Dendritic cell treated with granulocyte-macrophage colony-stimulating factor and Interleukin-4, amounts not matched to agents 40 ng/mL and 50 ng/mL, for 4 days (primary cell): ENCODE data around the gene RGS8.

Experiments used
- H3K27ac Mint-ChIP-seq: one replicate; pipeline ENCODE4 v1.8.0; 2022; ENCODE audit warnings: mild to moderate bottlenecking, mixed read lengths
- H3K27me3 Mint-ChIP-seq: one replicate; pipeline ENCODE4 v1.8.0; 2022; ENCODE audit warnings: mild to moderate bottlenecking, mixed read lengths
- H3K36me3 Mint-ChIP-seq: one replicate; pipeline ENCODE4 v1.8.0; 2022; ENCODE audit warnings: low read depth, mixed read lengths
- H3K4me1 Mint-ChIP-seq: one replicate; pipeline ENCODE4 v1.8.0; 2022; ENCODE audit warnings: low read depth, mixed read lengths
- H3K4me3 Mint-ChIP-seq: one replicate; pipeline ENCODE4 v1.8.0; 2022; ENCODE audit warnings: mild to moderate bottlenecking, moderate library complexity, mixed read lengths
- H3K9me3 Mint-ChIP-seq: one replicate; pipeline ENCODE4 v1.8.0; 2022; ENCODE audit warnings: mixed read lengths
- intact Hi-C: fragments of 100-400 bp; cut with micrococcal nuclease; formaldehyde crosslinking; loops from one replicate; pipeline ENCODE4 v1.15.0; 2022

Gene RGS8

GRCh38 chr1:182672487-182672836 lies 11.9 kb downstream of the RGS8 start:
- intact Hi-C loops: no loop called here
- no peaks in the 10 kb centered on the region for H3K36me3 Mint-ChIP-seq
- no peak overlapping the region for H3K4me3 Mint-ChIP-seq

GRCh38 chr1:182671750-182672486 lies 12.5 kb downstream of the RGS8 start:
- intact Hi-C loops: no loop called here

More at GRCh38 chr1:182672487-182672836, 11.9 kb downstream of the RGS8 start:
- peaks cover 20% of the 10 kb centered on the region for H3K27me3 Mint-ChIP-seq
- H3K4me1 Mint-ChIP-seq: no peaks in the 10 kb centered on the region
- no peaks in the 10 kb centered on the region for H3K9me3 Mint-ChIP-seq
- no peak overlapping the region for H3K27ac Mint-ChIP-seq

GRCh38 chr1:182670032-182670749 lies 14.2 kb downstream of the RGS8 start:
- Mint-ChIP-seq H3K36me3 (no peaks in the 10 kb centered on the region), H3K27ac (no peak overlapping the region), H3K4me1 (no peaks in the 10 kb centered on the region), H3K9me3 (no peaks in the 10 kb centered on the region), H3K27me3 (peaks cover 19% of the 10 kb centered on the region), H3K4me3 (no peak overlapping the region)
- intact Hi-C loops: no loop called here

More at GRCh38 chr1:182671750-182672486, 12.5 kb downstream of the RGS8 start:
- H3K9me3 Mint-ChIP-seq: no peaks in the 10 kb centered on the region
- H3K4me3 Mint-ChIP-seq: no peak overlapping the region
- H3K27ac Mint-ChIP-seq: no peak overlapping the region
- no peaks in the 10 kb centered on the region for H3K4me1 Mint-ChIP-seq
- H3K27me3 Mint-ChIP-seq: peaks cover 20% of the 10 kb centered on the region
- no peaks in the 10 kb centered on the region for H3K36me3 Mint-ChIP-seq

GRCh38 chr1:182669266-182669665 lies 15.1 kb downstream of the RGS8 start:
- no peak overlapping the region for H3K27ac Mint-ChIP-seq
- no peaks in the 10 kb centered on the region for H3K4me1 Mint-ChIP-seq
- no peaks in the 10 kb centered on the region for H3K36me3 Mint-ChIP-seq
- H3K27me3 Mint-ChIP-seq: peaks cover 16% of the 10 kb centered on the region
- H3K4me3 Mint-ChIP-seq: no peak overlapping the region
- no peaks in the 10 kb centered on the region for H3K9me3 Mint-ChIP-seq
- intact Hi-C loops: no loop called here

- Mint-ChIP-seq H3K27me3 (peaks cover 14% of the 10 kb centered on the region), H3K4me1 (no peaks in the 10 kb centered on the region), H3K9me3 (no peaks in the 10 kb centered on the region), H3K27ac (no peak overlapping the region), H3K36me3 (no peaks in the 10 kb centered on the region), H3K4me3 (no peak overlapping the region)
- intact Hi-C loops: no loop called here
These were observed 15.8 kb downstream of the RGS8 start for GRCh38 chr1:182668521-182669054.

GRCh38 chr1:182667848-182668505 lies 16.4 kb downstream of the RGS8 start:
- no peak overlapping the region for H3K4me3 Mint-ChIP-seq
- H3K27me3 Mint-ChIP-seq: peaks cover 17% of the 10 kb centered on the region
- H3K9me3 Mint-ChIP-seq: no peaks in the 10 kb centered on the region
- H3K27ac Mint-ChIP-seq: no peak overlapping the region
- intact Hi-C loops: no loop called here
- H3K4me1 Mint-ChIP-seq: no peaks in the 10 kb centered on the region
- no peaks in the 10 kb centered on the region for H3K36me3 Mint-ChIP-seq

- Mint-ChIP-seq H3K36me3 (no peaks in the 10 kb centered on the region), H3K4me1 (no peaks in the 10 kb centered on the region), H3K9me3 (no peaks in the 10 kb centered on the region), H3K27ac (no peak overlapping the region), H3K27me3 (peaks cover 11% of the 10 kb centered on the region), H3K4me3 (no peak overlapping the region)
- intact Hi-C loops: no loop called here
These were observed 17.7 kb downstream of the RGS8 start for GRCh38 chr1:182666706-182667105.

GRCh38 chr1:182664296-182664695 lies 20.1 kb downstream of the RGS8 start:
- Mint-ChIP-seq H3K36me3 (no peaks in the 10 kb centered on the region), H3K4me3 (no peak overlapping the region), H3K27me3 (peaks cover 9% of the 10 kb centered on the region), H3K9me3 (no peaks in the 10 kb centered on the region), H3K27ac (no peak overlapping the region), H3K4me1 (no peaks in the 10 kb centered on the region)
- intact Hi-C loops: no loop called here

- Mint-ChIP-seq H3K27me3 (peaks cover 9% of the 10 kb centered on the region), H3K27ac (no peak overlapping the region), H3K36me3 (no peaks in the 10 kb centered on the region), H3K4me1 (no peaks in the 10 kb centered on the region), H3K4me3 (no peak overlapping the region), H3K9me3 (no peaks in the 10 kb centered on the region)
- intact Hi-C loops: no loop called here
These were observed 21.4 kb downstream of the RGS8 start for GRCh38 chr1:182662956-182663355.

- no peaks in the 10 kb centered on the region for H3K36me3 Mint-ChIP-seq
- H3K27me3 Mint-ChIP-seq: peaks cover 9% of the 10 kb centered on the region
- H3K4me3 Mint-ChIP-seq: no peak overlapping the region
- intact Hi-C loops: no loop called here
- H3K9me3 Mint-ChIP-seq: no peaks in the 10 kb centered on the region
- H3K27ac Mint-ChIP-seq: no peak overlapping the region
- H3K4me1 Mint-ChIP-seq: no peaks in the 10 kb centered on the region
These were observed 22.1 kb downstream of the RGS8 start for GRCh38 chr1:182662121-182662890.

GRCh38 chr1:182658055-182658454 lies 26.3 kb downstream of the RGS8 start:
- no peak overlapping the region for H3K27ac Mint-ChIP-seq
- peaks cover 6% of the 10 kb centered on the region for H3K27me3 Mint-ChIP-seq
- no peaks in the 10 kb centered on the region for H3K36me3 Mint-ChIP-seq
- intact Hi-C loops: no loop called here
- H3K4me3 Mint-ChIP-seq: no peak overlapping the region
- no peaks in the 10 kb centered on the region for H3K4me1 Mint-ChIP-seq
- H3K9me3 Mint-ChIP-seq: no peaks in the 10 kb centered on the region

GRCh38 chr1:182656842-182657397 lies 27.5 kb downstream of the RGS8 start:
- peaks cover 4% of the 10 kb centered on the region for H3K27me3 Mint-ChIP-seq
- no peak overlapping the region for H3K4me3 Mint-ChIP-seq
- intact Hi-C loops: no loop called here
- no peaks in the 10 kb centered on the region for H3K4me1 Mint-ChIP-seq
- H3K9me3 Mint-ChIP-seq: no peaks in the 10 kb centered on the region
- no peak overlapping the region for H3K27ac Mint-ChIP-seq
- H3K36me3 Mint-ChIP-seq: no peaks in the 10 kb centered on the region

GRCh38 chr1:182653986-182654385 lies 30.4 kb downstream of the RGS8 start:
- H3K27ac Mint-ChIP-seq: no peak overlapping the region
- no peaks in the 10 kb centered on the region for H3K27me3 Mint-ChIP-seq
- H3K4me3 Mint-ChIP-seq: no peak overlapping the region
- H3K36me3 Mint-ChIP-seq: no peaks in the 10 kb centered on the region
- H3K9me3 Mint-ChIP-seq: no peaks in the 10 kb centered on the region
- intact Hi-C loops: no loop called here
- H3K4me1 Mint-ChIP-seq: no peaks in the 10 kb centered on the region
